Activated CD8-positive, alpha-beta memory T cell treated with anti-CD3 and anti-CD28 coated beads, Interleukin-2, amount 50 U/mL, for 1 hour (primary cell): Measurements from ENCODE around the gene BACH1.

Source experiments
- DNase-seq: peaks from one replicate; pipeline ENCODE4 v3.0.0-alpha.2; 2020; ENCODE audit errors: extremely low read depth

The BACH1 gene

GRCh38 chr21:29313662-29314408 is 15.1 kb downstream of the BACH1 start:
- no peak for DNase-seq

DNA sequence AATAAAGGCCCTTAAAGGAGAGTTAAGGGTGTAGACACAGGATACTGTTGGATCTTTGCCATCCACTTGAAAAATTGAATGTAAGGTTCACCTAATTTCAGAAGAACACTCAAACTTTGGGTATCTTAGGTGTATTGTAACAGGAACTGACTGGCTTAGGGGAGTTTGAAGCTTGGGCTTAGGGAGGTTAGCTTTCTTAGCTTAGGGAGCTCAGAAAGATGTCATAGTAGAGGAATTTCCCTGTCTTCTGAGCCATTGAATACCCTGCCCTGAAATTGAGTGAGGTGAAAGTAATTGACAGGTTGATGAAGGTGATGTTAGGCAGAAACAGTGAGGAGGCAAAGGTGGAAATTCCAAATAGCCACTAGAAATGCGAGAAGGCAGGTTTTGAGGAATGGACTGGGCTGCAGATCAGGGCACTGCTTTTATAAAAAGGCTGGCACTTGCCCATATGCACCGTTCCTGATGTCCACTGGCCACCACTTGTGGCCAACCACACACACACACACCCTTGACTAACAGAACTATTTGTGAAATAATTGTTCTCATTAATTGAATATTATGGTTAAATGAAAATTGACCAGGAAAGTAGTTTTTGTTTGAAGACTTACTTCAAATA is 16.5 kb downstream of the BACH1 start:
- no peak for DNase-seq

DNA sequence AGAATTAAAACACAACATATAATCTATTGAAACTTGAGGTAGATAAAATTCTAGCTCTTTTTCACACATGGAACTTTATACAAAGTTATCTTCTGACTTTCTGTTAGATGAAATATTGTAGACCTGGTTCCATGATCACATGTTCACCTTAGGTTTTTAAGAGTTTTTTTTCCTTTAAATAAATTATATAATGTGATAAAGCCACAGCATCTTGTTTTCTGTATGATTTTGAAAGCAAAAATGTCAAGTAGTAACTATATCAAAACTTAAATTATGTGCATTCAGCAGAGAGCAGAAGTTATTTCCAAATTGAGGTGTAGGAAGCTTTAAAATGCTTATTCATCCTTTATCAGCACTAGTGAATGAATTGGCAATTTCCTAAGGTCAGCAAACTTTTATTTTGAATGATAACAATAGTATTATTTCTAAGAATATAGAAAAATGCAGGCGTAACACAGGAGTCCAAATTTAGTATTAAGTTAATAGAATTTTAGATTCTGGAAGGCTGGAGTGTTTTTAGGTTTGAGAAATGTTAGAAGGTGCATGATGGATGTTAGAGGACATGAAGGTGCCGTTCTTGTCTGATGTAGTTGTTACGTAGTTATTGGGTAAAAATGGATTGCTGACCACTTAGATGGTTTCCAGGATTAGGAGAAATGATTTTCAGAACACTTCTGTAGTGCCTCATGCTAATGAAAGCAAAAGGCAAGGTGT is 17.5 kb downstream of the BACH1 start:
- DNase-seq: no peak

- no peak for DNase-seq
Observed at GRCh38 chr21:29316806-29317205, 18.1 kb downstream of the BACH1 start.

- DNase-seq: no peak
Observed at GRCh38 chr21:29318354-29318753, 19.6 kb downstream of the BACH1 start.

- DNase-seq: no peak
Observed at GRCh38 chr21:29320031-29320430, 21.3 kb downstream of the BACH1 start.

DNA sequence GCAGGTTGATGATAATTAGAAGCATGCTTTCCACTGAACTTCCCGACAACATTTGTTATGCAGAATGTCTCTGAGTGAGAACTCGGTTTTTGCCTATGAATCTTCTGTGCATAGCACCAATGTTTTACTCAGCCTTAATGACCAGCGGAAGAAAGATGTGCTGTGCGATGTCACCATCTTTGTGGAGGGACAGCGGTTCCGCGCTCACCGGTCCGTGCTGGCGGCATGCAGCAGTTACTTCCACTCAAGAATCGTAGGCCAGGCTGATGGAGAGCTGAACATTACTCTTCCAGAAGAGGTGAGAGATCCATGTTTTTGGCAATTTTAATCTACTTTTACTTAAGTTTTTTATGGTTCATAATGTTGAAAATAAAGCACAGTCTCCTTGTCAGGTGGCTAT is 22.5 kb downstream of the BACH1 start:
- no peak for DNase-seq

DNA sequence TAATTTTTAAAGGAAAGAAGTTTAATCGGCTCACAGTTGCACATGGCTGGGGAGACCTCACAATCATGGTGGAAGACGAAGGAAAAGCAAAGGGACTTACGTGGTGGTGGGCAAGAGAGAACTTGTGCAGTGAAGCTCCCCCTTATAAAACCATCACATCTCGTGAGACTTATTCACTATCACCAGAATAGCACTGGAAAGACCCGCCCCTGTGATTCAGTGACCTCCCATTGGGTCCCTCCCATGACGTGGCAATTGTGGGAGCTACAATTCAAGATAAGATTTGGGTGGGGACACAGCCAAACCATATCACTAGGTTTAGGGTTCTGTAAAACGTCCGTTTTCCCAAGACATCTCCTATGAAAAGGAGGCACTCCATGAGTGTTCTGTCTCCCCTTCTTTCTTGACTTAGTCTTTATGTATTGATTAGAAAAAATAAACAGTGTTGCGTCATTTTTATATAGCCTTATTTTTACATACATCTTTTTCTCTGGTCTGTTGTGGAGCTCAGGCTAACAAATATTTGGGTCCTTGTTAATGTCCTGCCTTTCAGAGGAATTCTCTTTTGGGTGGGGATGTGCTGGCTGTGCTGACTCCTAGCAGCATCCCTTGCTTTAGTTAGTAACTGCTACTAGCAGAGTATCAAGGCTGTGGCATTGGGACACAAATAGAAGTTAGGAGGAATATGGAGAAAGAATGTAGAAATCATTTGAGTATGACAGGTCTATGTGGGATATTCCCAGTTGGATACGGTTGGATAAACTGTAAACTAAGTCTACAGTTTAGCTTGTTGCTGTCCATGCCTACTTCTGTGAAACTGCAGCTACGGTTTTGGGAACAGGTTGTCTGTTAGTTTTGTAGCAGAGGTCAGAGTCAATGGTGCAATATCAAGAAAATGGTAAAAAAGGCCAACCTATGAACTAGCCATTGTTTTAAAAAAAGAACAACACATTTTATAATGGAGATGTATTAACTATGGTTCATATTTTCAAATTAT is 23.5 kb downstream of the BACH1 start:
- DNase-seq: no peak

- DNase-seq: no peak
Observed at GRCh38 chr21:29323189-29323588, 24.5 kb downstream of the BACH1 start.

DNA sequence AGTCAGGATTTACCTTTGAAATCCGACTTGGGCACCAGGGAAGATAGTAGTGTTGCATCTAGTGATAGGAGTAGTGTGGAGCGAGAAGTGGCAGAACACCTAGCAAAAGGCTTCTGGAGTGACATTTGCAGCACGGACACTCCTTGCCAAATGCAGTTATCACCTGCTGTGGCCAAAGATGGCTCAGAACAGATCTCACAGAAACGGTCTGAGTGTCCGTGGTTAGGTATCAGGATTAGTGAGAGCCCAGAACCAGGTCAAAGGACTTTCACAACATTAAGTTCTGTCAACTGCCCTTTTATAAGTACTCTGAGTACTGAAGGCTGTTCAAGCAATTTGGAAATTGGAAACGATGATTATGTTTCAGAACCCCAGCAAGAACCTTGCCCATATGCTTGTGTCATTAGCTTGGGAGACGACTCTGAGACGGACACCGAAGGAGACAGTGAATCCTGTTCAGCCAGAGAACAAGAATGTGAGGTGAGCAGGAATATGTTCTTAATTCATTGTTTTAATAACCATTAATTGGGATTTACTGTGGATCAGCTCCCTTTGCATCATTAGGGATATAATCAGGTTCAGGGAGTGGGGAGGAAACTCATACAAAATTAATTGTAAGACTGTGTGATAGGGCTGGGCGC is 28.3 kb downstream of the BACH1 start:
- no peak for DNase-seq

- DNase-seq: no peak
Observed at GRCh38 chr21:29329406-29329805, 30.7 kb downstream of the BACH1 start.

- no peak for DNase-seq
Observed at GRCh38 chr21:29330797-29331196, 32.1 kb downstream of the BACH1 start.

GRCh38 chr21:29332461-29333362 is 34.0 kb downstream of the BACH1 start:
- DNase-seq: no peak

GRCh38 chr21:29333406-29333805 is 34.7 kb downstream of the BACH1 start:
- DNase-seq: no peak

- no peak for DNase-seq
Observed at GRCh38 chr21:29334717-29335428, 36.2 kb downstream of the BACH1 start.

- DNase-seq: no peak
Observed at GRCh38 chr21:29335720-29336119, 37.0 kb downstream of the BACH1 start.

DNA sequence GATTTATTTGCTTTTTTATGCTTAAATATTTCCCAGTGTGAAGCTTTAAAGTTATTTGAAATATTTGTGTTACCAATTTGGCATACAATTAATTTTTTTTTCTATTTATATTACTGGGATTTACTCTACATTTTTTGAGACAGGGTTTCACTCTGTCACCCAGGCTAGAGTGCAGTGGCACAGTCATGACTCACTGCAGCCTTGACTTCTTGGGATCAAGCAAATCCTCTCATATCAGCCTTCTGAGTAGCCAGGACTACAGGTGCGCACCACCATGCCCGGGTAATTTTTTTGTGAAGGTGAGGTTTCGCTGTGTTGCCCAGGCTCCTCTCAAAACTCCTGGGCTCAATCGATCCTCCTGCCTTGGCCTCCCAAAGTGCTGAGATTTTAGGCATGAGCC is 39.5 kb downstream of the BACH1 start:
- no peak for DNase-seq

- no peak for DNase-seq
Observed at GRCh38 chr21:29340228-29340627, 41.5 kb downstream of the BACH1 start.

DNA sequence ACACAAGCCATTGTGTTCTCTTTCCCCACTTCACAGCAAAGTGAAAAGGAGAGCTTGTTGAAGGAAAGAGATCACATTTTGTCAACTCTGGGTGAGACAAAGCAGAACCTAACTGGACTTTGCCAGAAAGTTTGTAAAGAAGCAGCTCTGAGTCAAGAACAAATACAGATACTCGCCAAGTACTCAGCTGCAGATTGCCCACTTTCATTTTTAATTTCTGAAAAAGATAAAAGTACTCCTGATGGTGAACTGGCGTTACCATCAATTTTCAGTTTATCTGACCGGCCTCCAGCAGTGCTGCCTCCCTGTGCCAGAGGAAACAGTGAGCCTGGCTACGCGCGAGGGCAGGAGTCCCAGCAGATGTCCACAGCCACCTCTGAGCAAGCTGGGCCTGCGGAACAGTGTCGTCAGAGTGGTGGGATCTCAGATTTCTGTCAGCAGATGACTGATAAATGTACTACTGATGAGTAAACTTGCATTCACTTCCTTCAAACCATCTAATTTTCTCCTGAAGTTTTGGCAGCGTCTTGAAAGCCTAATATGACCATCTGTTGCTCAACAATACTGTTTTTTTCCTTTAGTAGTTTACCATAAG is 43.7 kb downstream of the BACH1 start:
- DNase-seq: no peak
